ENCODE data around the gene CELA3B. TPM values are rescaled to one million over a fixed set of nuclear protein-coding genes. Genes with fewer than 3 reads are reported as not detected.
A peak's percentile ranks its signal among the peaks of the same experiment; 100 is the strongest.

CELA3B gene
- total and polyA plus RNA-seq, 3 donors from 2014 or later, result 0.34 to 0.63 TPM; not detected in 1

GRCh38 chr1:21931171-21932093 lies 45.4 kb upstream of the CELA3B start:
- Histone ChIP-seq H3K4me1 (peaks cover 55% of the 10 kb centered on the region), H3K27me3 (no peaks in the 10 kb centered on the region), H3K9me3 (no peaks in the 10 kb centered on the region), H3K27ac (peak overlapping the region; percentile 75 to 84), H3K4me3 (no peak overlapping the region), H3K36me3 (ENCODE audit: low read depth, missing control alignments) (no peaks in the 10 kb centered on the region)
- TF ChIP-seq CTCF (IDR thresholded peaks at IDR 0.05) (no peak), POLR2A (IDR thresholded peaks at IDR 0.05) (no peak)
- peak; percentile 51 for DNase-seq
- 41 to 43% methylated on average over 11 to 16 of the region's 16 CpGs for WGBS, 2 donors
- intact Hi-C loops (cut with DNase I; ENCODE audit: low total_unique reads), result no loop called here

- intact Hi-C loops (cut with DNase I; ENCODE audit: low total_unique reads), result no loop called here
- TF ChIP-seq POLR2A (IDR thresholded peaks at IDR 0.05) (no peak), CTCF (IDR thresholded peaks at IDR 0.05) (no peak)
- peaks cover 50% of the 10 kb centered on the region for H3K4me1 ChIP-seq
- H3K36me3 ChIP-seq (ENCODE audit: low read depth, missing control alignments), result no peaks in the 10 kb centered on the region
- DNase-seq, result peak; percentile 71
- H3K4me3 ChIP-seq, result no peak overlapping the region
- H3K27me3 ChIP-seq, result no peaks in the 10 kb centered on the region
- H3K9me3 ChIP-seq, result no peaks in the 10 kb centered on the region
- H3K27ac ChIP-seq, result peak overlapping the region; percentile 75 to 84
- 31 to 50% methylated on average over 7 of the region's 7 CpGs for WGBS, 2 donors
Observed at GRCh38 chr1:21932127-21932526, 44.7 kb upstream of the CELA3B start.

- DNase-seq, result peak; percentile 58
- Histone ChIP-seq H3K36me3 (ENCODE audit: low read depth, missing control alignments) (no peaks in the 10 kb centered on the region), H3K4me3 (no peak overlapping the region), H3K27ac (peak overlapping the region; percentile 14 to 84), H3K27me3 (no peaks in the 10 kb centered on the region), H3K4me1 (peaks cover 48% of the 10 kb centered on the region), H3K9me3 (no peaks in the 10 kb centered on the region)
- intact Hi-C loops (cut with DNase I; ENCODE audit: low total_unique reads), result no loop called here
- 48 to 50% methylated on average over 17 to 19 of the region's 19 CpGs for WGBS, 2 donors
- TF ChIP-seq CTCF (IDR thresholded peaks at IDR 0.05) (no peak), POLR2A (IDR thresholded peaks at IDR 0.05) (no peak)
Observed at GRCh38 chr1:21933397-21934248, 43.2 kb upstream of the CELA3B start.

- no peak for DNase-seq
- intact Hi-C loops (cut with DNase I; ENCODE audit: low total_unique reads), result no loop called here
- 30 to 36% methylated on average over 9 to 10 of the region's 10 CpGs for WGBS, 2 donors
- Histone ChIP-seq H3K4me3 (peak overlapping the region; percentile 62 to 70), H3K9me3 (no peaks in the 10 kb centered on the region), H3K4me1 (peaks cover 49% of the 10 kb centered on the region), H3K27me3 (no peaks in the 10 kb centered on the region), H3K36me3 (ENCODE audit: low read depth, missing control alignments) (no peaks in the 10 kb centered on the region), H3K27ac (peak overlapping the region in 1 of 2 donors; percentile 75)
- no peak for TF ChIP-seq POLR2A (IDR thresholded peaks at IDR 0.05)
- TF ChIP-seq CTCF (IDR thresholded peaks at IDR 0.05), result no peak
Observed at GRCh38 chr1:21935393-21935804, 41.4 kb upstream of the CELA3B start.
